HepG2 (cell line): ENCODE results near the gene SSU72. TPM values are rescaled to one million over a fixed set of nuclear protein-coding genes. Genes with fewer than 3 reads are reported as not detected.

Experiments
- ATF2 ChIP-seq: sonication (generic); formaldehyde crosslinking; IDR thresholded peaks from 2 replicates; pipeline ENCODE4 v1.4.0; 2020; ENCODE audit warnings: missing genetic modification reagents
- ATF4 ChIP-seq, 2 experiments: fragments of 450-650 bp in 1 of 2; sonication (generic) in 1 of 2; formaldehyde crosslinking; IDR thresholded peaks; 2 replicates each; pipeline versions ENCODE4 v1.5.0 to v1.8.0; 2020 to 2022; ENCODE audit warnings: mild to moderate bottlenecking in 1 of 2, missing genetic modification reagents in 1 of 2
- DPF2 ChIP-seq: sonication (generic); formaldehyde crosslinking; IDR thresholded peaks from 2 replicates; pipeline ENCODE4 v1.4.0; 2020; ENCODE audit warnings: mild to moderate bottlenecking, low read depth, missing genetic modification reagents, borderline replicate concordance
- E2F2 ChIP-seq: sonication (generic); formaldehyde crosslinking; IDR thresholded peaks from 2 replicates; pipeline ENCODE4 v1.4.0; 2020; ENCODE audit warnings: missing genetic modification reagents, borderline replicate concordance
- MAFG ChIP-seq: sonication (generic); formaldehyde crosslinking; IDR thresholded peaks from 2 replicates; pipeline ENCODE4 v1.5.1; 2020; ENCODE audit warnings: mild to moderate bottlenecking, missing genetic modification reagents
- MED13 ChIP-seq: sonication (generic); formaldehyde crosslinking; IDR thresholded peaks from 2 replicates; pipeline ENCODE4 v1.5.0; 2020; ENCODE audit warnings: missing genetic modification reagents
- MED8 ChIP-seq: sonication (generic); formaldehyde crosslinking; IDR thresholded peaks from 2 replicates; pipeline ENCODE4 v1.8.1; 2023; ENCODE audit warnings: mild to moderate bottlenecking, missing genetic modification reagents; ENCODE audit not compliant: insufficient replicate concordance
- MYC ChIP-seq: sonication (generic); formaldehyde crosslinking; IDR thresholded peaks from 2 replicates; pipeline ENCODE4 v1.9.0; 2021; ENCODE audit warnings: missing genetic modification reagents, borderline replicate concordance
- NFATC3 ChIP-seq: sonication (generic); formaldehyde crosslinking; IDR thresholded peaks from 2 replicates; pipeline ENCODE4 v1.5.1; 2020; ENCODE audit warnings: mild to moderate bottlenecking, missing genetic modification reagents
- NFE2L1 ChIP-seq: sonication (generic); formaldehyde crosslinking; IDR thresholded peaks from 2 replicates; pipeline ENCODE4 v1.4.0; 2020; ENCODE audit warnings: missing genetic modification reagents, mild to moderate bottlenecking, borderline replicate concordance
- NRL ChIP-seq: sonication (generic); formaldehyde crosslinking; IDR thresholded peaks from 2 replicates; pipeline ENCODE4 v1.5.0; 2020; ENCODE audit warnings: missing genetic modification reagents, mild to moderate bottlenecking, moderate library complexity, borderline replicate concordance
- U2AF1 ChIP-seq: fragments of 200-400 bp; formaldehyde crosslinking; optimal IDR thresholded peaks from 2 replicates; pipeline ENCODE3; 2017; ENCODE audit warnings: mild to moderate bottlenecking, low read depth, low read length
- UBTF ChIP-seq: sonication (generic); formaldehyde crosslinking; IDR thresholded peaks from 2 replicates; pipeline ENCODE4 v1.4.0; 2020; ENCODE audit warnings: mild to moderate bottlenecking, missing genetic modification reagents
- ZNF138 ChIP-seq: sonication (generic); formaldehyde crosslinking; IDR thresholded peaks from 2 replicates; pipeline ENCODE4 v1.5.0; 2020; ENCODE audit warnings: mild to moderate bottlenecking, low read depth, missing genetic modification reagents
- ZNF3 ChIP-seq: IDR thresholded peaks from 2 replicates; pipeline ENCODE4 v1.7.0; 2017; ENCODE audit warnings: inconsistent platforms
- ZNF687 ChIP-seq: sonication (generic); formaldehyde crosslinking; IDR thresholded peaks from 2 replicates; pipeline ENCODE4 v1.5.1; 2020; ENCODE audit warnings: mild to moderate bottlenecking, missing genetic modification reagents, moderate library complexity
- ZNF816 ChIP-seq: sonication (generic); formaldehyde crosslinking; IDR thresholded peaks from 2 replicates; pipeline ENCODE4 v1.8.0; 2022; ENCODE audit warnings: missing genetic modification reagents, mild to moderate bottlenecking, borderline replicate concordance
- polyA plus RNA-seq, 8 experiments: library from polyadenylated mRNA; depleted of rRNA in 3 of 8; stranded (reverse) in 7 of 8; unstranded in 1 of 8; fragments of >200 nt; fragmentation: Illumina TruSeq in 4 of 8; extraction: Trizol in 4 of 8; gene quantifications; 2 replicates each; pipeline versions ENCODE4 v1.2.1 to v1.2.3, GENCODE V29; 2011 to 2016; ENCODE audit warnings: low read depth in 4 of 8, missing spikeins in 1 of 8, mixed read lengths in 1 of 8; ENCODE audit not compliant: insufficient read depth in 1 of 8
- total RNA-seq, 5 experiments: library from RNA; depleted of rRNA; stranded (reverse); fragments of >200 nt; fragmentation: Illumina TruSeq; extraction: Trizol; gene quantifications; 2 replicates each; pipeline ENCODE4 v1.2.3, GENCODE V29; 2016; ENCODE audit warnings: low read depth in 1 of 5

SSU72 gene
- total and polyA plus RNA-seq, 2 of the 13 experiments (the other 11 are each of a cell fraction or from before 2014, with no cell fraction given): 42.8 to 67.1 TPM

- TF ChIP-seq UBTF (CRISPR knock-in tag) (peak; percentile 49; the same call in 1 of the 2 replicates), NFE2L1 (CRISPR knock-in tag) (no peak), ATF2 (CRISPR knock-in tag) (no peak), MAFG (no peak), ZNF138 (CRISPR knock-in tag) (no peak), E2F2 (CRISPR knock-in tag) (no peak), ZNF816 (CRISPR knock-in tag) (no peak), DPF2 (CRISPR knock-in tag) (no peak), MED8 (no peak), NRL (CRISPR knock-in tag) (no peak), ZNF3 (CRISPR knock-in tag) (no peak), ATF4 (CRISPR knock-in tag; IDR thresholded peaks at IDR 0.05) (no peak), MED13 (CRISPR knock-in tag) (no peak), ZNF687 (CRISPR knock-in tag) (peak; percentile 70), U2AF1 (no peak), NFATC3 (CRISPR knock-in tag) (no peak), MYC (CRISPR knock-in tag) (no peak)
These were observed 25.5 kb upstream of the SSU72 start, which contains the start of gene FNDC10 (continued) for GRCh38 chr1:1599935-1600860.
